Bone marrow (tissue), 2 donors: ENCODE results near the gene CORO7.

Source experiments
- DNase-seq, 2 donors: peaks; one replicate each; lab custom pipeline; 2025; lab: John Stamatoyannopoulos, UW

CORO7 gene

DNA sequence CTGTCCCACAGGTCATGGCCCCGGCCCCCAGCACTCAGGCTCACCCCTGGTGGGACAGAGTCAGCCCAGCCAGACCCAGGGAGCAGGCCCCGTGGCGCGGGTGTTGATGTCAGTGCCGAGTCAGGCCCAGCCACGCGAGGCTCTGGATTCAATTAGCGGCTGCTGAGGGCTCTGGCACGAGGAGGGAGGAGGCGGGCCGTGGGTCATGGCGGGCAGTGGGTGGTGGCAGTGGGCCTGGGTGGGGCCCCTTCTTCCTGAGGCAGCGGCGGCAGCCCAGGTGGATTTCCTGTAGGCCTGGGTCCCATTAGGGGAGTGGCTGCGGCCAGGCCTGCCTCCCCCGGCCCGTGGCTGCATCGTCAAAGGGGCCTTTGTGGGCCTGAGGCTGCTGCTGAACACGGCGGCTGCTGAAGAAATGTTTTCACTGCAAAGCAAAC, 31.9 kb downstream of the CORO7 start:
- no peak for DNase-seq

DNA sequence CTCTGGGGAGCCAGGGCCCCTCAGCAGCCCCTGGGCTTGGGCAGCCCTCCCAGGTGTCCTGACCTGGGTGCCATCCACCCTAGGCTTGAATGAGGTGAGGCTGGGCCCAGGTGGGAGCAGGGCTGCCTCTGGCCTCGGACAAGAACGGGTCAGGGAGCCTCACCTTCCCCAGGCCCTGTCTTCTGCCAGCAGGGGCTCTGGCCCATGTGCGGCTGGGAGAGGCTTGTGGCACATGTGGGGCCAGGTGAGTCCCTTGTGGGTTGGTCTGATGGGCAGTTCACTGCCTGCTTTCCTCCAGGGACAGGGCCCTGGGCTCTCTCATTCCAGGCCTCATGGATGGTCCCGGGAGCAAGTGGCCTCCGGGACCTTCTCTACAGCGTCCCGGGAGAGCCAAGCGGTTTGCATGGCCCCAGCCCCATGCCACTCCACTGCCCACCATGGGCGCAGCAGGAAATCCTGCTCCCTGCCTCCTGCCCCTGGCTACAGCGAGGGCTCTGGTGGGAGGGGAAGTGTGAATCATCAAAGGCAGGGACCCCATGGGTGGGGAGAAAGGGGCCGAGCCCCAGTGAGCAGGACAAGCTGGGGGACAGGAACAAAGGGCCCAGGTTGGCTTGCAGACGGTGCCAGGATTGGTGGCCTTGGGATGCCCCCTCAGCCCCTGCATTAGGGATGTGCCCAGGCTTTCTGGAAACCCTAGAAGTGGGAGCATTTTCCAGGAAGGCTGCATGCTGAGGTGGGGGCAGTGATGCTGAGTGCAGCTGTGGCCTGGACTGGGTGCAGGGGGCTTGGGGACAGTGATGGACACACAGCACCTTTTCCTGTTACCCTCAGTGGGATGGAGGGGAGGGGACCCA, 32.6 kb downstream of the CORO7 start:
- DNase-seq: no peak

DNA sequence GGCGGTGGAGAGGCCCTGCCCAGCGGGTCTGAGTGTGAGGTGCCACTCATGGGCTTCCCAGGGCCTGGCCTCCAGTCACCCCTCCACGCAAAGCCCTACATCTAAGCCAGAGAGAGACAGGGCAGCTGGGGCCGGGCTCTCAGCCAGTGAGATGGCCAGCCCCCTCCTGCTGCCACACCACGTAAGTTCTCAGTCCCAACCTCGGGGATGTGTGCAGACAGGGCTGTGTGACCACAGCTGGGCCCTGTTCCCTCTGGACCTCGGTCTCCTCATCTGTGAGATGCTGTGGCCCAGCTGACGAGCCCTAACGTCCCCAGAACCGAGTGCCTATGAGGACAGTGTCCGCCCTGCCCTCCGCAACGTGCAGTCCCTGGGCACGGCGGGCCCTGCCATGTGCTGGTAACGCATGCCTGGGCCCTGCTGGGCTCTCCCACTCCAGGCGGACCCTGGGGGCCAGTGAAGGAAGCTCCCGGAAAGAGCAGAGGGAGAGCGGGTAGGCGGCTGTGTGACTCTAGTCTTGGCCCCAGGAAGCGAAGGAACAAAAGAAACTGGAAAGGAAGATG, 33.5 kb downstream of the CORO7 start:
- DNase-seq: no peak

DNA sequence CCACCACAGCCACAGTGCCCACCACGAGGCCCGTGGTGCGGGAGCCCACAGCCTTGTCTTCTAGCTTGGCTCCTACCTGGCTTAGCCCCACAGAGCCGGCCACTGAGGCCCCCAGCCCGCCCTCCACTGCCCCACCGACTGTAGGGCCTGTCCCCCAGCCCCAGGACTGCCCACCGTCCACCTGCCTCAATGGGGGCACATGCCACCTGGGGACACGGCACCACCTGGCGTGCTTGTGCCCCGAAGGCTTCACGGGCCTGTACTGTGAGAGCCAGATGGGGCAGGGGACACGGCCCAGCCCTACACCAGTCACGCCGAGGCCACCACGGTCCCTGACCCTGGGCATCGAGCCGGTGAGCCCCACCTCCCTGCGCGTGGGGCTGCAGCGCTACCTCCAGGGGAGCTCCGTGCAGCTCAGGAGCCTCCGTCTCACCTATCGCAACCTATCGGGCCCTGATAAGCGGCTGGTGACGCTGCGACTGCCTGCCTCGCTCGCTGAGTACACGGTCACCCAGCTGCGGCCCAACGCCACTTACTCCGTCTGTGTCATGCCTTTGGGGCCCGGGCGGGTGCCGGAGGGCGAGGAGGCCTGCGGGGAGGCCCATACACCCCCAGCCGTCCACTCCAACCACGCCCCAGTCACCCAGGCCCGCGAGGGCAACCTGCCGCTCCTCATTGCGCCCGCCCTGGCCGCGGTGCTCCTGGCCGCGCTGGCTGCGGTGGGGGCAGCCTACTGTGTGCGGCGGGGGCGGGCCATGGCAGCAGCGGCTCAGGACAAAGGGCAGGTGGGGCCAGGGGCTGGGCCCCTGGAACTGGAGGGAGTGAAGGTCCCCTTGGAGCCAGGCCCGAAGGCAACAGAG, 34.2 kb downstream of the CORO7 start:
- no peak for DNase-seq

DNA sequence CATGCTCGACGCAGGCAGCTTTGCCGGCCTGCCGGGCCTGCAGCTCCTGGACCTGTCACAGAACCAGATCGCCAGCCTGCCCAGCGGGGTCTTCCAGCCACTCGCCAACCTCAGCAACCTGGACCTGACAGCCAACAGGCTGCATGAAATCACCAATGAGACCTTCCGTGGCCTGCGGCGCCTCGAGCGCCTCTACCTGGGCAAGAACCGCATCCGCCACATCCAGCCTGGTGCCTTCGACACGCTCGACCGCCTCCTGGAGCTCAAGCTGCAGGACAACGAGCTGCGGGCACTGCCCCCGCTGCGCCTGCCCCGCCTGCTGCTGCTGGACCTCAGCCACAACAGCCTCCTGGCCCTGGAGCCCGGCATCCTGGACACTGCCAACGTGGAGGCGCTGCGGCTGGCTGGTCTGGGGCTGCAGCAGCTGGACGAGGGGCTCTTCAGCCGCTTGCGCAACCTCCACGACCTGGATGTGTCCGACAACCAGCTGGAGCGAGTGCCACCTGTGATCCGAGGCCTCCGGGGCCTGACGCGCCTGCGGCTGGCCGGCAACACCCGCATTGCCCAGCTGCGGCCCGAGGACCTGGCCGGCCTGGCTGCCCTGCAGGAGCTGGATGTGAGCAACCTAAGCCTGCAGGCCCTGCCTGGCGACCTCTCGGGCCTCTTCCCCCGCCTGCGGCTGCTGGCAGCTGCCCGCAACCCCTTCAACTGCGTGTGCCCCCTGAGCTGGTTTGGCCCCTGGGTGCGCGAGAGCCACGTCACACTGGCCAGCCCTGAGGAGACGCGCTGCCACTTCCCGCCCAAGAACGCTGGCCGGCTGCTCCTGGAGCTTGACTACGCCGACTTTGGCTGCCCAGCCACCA, 35.1 kb downstream of the CORO7 start:
- DNase-seq: no peak

DNA sequence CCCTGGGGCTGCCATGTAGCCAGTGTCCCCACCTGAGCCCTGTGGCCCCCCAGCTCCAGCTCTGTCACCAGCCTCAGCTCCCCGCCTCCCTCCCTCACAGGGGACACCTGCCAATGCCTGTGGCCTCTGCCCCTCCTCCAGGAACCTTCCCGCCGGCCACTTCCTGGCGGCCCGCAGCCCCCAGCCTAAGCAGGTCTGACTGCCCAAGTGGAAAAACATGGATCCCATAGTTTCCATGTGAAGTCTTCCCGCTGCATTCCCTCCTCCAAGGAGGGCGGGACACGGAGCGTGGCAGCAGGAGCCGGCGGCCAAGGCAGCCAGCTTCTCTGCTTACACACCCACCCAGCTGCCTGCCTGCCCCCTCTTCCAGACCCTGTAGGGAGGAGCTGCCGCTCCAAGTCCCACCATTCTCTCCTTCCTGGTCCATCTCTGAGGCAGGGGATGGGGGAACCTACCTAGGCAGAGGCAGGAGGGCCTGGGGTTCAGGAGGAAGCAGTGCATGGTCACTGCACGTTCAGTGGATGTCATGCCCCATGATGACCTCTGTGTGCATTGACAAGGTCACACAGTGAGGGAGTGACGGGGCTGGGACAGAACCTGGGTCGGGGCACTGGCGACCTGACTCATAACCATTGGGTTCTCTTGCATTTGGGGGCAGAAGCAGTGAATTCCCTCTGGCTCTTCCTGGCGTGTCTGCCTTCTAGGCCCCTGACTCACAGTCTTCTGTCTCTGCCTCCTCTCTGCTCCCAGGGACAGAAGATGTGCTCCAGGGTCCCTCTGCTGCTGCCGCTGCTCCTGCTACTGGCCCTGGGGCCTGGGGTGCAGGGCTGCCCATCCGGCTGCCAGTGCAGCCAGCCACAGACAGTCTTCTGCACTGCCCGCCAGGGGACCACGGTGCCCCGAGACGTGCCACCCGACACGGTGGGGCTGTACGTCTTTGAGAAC, 36.0 kb downstream of the CORO7 start:
- no peak for DNase-seq

DNA sequence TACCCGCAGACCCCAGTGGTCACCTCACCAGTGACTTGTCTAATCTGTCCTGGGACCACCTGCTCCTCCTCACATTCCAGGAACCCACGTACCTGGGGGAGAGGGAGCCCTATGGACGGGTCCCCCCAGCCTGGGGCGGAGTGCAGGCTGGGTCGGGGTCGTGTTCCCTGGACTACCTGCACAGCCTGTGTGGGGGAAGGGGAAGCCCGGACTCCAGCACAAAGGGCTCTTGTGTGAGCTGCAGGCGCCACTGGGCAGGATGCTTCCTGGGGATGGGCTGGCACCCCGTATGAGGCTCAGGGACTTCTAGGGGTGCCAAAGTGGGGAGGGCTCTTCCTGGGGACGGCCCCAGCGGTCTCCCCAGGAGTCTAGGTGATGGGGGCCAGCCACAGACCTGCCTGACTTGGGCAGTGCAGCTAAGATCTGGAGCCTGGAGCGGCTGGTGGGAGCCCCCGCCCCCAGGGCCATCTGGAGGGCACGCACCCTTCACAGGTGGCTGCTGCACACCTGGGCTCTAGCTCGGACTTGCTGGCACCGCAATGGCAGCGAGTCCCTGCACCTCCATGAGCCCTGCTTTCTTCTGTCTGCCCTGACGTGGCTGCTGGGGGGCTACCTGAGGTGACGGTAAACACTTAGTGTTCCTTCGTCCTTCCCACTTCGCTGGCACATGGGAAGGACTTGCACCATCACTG, 37.3 kb downstream of the CORO7 start:
- no peak for DNase-seq

DNA sequence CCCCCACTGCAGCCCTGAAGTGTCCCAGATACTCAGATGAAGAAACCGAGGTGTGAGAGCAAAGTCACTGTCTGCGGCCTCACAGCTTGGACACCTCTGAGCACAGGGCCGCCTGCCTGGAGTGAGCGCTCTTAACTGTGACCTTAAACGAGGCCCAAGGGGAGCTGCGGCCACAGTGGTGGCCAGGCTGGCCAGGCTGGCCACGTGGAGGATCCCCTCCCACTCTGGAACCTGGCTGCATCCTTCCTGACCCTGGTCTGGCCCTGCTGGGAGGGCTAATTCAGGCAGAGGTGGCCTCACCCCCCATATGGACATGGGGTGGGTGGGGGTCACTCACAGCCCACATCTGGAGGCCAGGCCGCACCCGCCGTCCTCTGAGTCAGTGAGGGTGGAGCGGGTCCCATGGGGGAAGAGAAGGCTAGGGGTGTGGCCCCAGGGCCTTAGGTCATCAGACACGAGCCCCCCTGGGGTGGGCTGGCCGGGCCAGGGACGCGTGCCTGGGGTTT, 38.2 kb downstream of the CORO7 start:
- DNase-seq: no peak

DNA sequence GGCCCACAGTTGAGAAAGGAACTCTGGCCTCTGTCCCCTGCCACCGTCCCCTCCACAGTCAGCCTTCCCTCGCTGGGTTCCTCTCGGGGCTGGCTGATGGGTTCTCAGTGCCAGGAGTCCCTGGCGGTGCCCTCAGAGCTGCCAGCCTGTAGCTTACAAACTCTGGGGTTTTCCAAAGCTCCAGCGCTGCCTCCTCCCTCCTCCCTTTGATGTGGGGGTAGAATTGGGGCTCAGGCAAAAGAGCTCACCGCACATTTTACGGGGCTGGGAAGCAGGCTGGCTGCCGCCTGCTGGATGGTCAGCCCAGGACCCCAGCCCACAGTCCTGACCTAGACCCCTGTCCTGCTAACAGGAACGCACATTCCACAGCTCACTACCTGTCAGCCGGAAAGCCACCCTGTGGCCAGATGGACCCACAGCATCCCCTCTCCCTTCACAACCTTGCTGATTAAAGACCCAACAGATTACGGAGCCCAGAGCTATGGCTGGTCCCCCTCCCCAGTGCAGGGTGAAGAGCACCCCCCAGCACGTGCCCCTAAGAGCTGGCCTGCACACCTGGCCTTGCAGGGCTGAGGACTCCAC, 38.7 kb downstream of the CORO7 start:
- DNase-seq: no peak

DNA sequence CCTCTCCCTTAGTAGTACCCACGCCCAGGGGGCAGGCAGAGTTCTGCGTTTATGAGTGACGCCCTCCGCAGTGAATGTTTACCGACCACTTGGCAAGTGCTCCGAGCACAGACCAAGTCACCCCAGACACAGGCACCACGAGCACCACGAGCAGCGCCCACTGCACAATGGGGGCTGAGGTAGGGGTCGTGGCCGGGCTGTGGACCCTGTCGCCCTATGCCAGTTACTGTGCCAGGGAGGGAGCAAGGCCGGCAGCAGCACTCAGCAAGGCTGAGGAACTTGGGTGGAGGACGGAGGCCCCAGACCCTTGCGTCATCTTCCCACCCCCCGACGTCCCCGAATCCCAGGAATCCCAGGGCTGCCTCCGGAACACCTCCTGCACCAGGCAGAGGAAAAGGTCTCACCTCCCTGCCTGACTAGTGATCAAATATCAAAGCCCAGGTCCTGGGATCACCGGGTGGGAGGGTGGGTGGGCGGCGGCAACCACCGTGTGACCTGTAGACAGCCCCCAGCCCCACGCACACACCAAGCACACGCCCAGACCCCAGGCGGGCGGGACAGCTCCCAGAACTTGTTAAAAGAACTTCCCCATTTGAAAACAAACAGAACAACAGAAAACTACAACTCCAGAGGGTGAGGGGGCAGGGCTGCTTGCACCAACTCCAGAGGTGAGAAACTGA, 39.4 kb downstream of the CORO7 start:
- no peak for DNase-seq

DNA sequence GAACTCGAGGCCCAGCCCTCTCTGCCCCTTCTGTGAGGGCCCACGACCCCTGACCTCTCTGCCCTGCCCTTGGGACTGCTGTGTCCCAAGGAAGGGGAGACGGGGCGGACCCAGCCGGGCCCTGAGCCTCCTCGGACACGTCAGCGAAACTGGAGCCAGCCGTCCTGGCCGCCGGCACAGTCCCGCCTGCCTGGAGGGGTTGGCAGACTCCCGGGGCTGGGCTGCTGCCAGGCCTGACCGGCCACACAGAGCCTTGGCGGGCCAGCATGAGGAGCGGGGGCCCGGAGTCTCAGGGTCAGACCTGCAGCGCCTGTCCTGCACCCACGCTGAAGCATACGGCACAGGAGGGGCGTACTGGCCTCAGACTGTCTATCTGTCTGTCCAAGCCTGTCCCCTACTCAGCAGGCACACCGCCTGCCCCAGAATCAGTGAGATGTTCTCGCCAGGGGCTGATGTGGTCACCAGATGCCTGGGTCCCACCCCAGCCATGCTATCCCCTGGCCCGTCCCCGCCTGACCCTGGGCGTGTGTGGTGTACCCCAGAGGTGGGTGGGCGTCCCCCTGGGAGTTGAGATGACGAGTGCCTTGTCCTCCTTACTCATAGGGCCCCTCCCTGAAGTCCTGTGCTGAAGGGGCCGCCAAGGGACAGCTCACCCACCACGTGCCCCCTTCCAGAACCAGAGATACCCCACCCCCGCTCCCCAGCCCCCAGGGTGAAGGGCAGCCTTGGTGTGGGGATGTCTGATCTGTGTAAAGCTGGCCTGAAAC, 40.1 kb downstream of the CORO7 start:
- no peak for DNase-seq

DNA sequence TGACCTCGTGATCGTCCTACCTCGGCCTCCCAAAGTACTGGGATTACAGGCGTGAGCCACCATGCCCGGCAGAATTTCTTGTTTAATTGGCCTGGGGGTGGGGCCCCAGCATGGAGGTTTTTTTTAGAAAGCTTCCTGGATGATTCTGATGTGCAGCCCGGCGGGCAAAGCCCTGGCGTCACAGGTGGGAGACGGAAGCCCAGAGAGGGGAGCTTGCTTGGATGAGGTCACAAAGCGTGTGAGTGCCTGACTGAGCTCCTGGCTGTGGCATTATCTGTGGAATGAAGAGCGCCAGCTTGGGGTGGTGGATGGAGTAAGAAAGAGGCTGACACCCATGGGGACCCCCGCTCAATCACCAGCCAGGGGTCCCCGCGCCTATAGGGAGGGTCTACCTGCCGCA, 40.7 kb downstream of the CORO7 start:
- DNase-seq: no peak

DNA sequence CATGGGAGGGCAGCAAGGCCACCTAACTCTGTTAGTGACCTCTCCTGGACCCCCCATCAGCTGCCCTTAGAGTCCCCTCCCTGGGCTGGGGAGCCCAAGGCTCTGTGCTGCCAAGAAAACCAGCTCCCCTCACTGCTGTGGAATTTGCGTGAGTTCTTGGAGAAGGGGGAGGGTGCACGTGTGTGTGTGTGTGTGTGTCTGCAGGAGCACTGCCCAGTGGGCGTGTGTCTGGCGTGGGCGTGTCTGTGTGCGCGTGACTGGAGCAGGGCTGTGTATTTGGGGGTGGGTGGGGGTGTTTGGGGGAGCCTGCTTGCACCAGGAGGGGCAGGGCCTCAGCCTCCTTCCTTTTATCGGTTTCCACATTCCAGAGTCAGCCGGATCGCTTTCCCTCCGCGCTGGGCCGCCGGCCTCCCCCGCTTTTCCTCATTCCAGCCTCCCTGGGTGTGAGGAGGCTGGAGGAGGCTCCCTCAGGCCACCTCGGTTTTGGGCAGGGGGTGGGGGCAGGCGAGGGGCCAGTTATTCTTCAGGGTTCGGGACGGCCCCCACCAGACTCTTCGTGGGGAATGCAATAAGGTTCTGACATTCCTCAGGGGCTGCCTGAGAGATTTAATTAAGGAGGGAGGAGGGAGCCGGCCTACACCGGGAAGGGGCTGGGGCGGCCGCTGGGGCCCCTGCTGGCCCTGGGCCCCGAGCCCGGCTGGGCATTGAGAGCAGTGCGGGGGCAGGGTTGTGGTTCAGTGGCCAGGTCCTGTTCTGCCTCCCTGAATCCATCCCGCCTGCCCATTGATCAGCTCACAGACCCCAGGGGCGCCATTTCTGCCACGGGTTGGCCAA, 42.3 kb downstream of the CORO7 start:
- no peak for DNase-seq

DNA sequence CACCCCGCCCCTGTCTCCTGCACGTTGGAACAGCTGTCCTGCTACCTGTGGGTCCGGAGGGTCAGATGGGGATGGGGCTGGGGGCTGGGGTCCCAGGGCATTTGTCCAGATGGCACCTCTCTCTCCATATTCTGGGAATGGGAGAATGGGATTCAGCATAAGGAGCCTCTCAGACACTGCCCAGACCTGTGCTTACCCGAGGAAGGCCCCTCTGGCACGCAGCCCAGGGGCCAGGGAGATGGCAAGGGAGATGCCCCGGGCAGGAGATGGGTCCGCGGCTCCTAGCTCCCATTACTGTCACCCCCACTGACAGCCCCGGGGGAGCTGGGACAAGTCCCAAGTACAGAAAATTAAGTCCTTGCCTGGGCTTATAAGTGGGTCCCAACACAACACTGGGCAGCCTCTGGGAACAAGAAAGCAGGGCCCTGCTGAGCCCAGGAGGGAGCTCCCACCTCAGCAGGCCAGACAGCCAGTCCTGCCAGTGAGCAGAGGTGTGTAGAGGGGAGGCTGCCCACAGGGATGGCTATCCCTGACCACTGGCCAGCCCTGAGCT, 43.0 kb downstream of the CORO7 start:
- no peak for DNase-seq

DNA sequence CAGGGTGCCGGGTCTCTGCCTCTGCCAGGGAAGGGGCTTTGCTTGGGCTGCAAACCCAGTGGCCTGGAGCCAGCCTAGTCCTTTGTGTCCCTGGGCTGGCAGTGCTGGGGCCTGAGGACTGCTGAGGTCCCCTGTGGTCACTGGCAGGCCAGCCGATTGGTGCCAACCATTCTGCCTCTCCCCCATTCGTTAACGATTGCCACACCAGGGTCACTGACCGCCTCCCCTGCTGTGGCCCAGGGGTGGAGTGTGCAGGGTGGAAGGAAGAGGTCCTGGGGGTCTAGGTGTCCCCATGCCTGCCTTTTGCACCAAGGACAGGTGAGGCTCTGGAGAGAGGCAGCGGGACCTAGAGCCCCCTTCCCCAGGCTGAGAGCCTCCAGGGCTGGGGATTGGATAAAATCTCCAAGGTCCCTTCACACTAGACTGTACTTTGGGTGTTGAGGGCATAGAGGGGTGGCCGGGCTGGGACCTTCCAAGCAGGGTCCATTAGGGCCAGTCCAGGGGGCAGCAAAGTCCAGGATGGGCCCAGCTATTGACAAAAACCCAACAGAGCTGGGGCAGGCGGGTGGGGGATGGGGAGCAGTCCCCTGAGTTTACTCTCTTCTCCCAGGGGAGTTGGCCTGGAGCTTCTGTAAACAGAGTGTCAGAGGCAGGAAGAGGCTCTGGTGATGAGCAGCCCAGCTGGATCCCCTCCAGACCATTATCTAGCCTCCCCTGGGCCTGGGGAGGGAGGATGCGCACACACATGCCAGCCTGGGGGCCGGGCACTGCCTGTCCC, 43.6 kb downstream of the CORO7 start:
- DNase-seq: no peak

DNA sequence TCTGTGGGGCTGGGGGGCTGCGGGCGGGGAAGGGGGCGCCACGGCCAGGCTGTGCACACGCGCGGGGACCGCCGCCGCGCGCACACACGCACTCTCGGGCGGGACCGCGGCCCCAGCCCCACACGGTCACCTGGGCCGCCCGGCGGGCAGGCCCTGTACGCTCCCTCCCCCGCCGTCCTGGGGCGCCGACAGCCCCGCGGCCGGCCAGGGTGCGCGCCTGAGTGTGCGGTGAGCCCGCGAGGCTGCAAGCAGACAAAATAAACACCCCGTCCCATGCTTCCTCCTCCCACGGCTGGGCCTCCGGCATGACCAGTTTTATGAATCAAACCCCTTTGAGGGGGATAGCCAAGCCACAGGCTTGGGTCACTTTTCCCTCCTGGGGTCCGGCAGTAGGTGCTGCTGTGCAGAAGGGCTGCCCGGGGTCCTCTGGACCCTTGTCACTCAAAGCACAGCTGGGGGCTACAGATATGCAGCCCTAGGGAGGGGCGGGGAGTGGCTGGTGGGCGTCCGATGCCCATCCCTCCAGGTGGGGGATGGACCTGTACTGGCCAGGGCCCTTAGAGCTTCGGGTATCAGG, 44.3 kb downstream of the CORO7 start:
- DNase-seq: no peak
